ENCODE results near the gene SEC61A1.

Gene SEC61A1

DNA sequence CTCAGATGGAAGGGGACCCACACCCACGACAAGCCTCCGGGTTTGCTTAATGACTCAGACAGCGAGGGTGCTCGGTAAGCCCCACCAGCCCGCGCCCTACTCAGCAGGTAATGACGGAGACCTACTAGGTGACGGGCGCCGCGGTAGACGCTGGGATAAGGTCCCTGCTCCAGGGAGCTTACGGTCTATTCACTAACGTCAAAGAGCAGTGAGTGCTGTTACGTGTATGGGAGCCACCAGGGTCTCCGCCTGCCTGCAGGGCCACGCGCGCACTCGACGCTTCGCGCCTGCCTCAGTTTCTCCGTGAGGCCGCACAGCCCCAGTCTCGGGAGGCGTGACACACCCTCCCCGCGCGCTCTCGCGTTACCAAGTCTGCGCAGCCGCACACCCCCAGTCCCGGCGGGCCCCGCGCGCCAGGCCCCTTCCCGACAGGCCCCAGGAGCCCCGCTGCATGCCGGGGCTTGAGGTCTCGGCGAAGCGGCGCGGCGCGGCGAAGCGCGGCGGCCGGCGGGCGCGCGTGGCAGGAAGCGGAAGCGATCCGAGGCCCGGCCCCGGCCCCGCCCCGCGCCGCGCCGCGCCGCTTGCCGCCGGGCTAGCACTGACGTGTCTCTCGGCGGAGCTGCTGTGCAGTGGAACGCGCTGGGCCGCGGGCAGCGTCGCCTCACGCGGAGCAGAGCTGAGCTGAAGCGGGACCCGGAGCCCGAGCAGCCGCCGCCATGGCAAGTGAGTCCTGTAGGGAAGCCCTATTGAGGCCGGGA, at the start of gene SEC61A1:
Gene SEC61A1, plus strand, starts transcription at position 601 of the 758 bp plus-strand sequence. Its CDS starts 116 bp downstream, at position 717.
- peak; percentile 97 for DNase-seq

DNA sequence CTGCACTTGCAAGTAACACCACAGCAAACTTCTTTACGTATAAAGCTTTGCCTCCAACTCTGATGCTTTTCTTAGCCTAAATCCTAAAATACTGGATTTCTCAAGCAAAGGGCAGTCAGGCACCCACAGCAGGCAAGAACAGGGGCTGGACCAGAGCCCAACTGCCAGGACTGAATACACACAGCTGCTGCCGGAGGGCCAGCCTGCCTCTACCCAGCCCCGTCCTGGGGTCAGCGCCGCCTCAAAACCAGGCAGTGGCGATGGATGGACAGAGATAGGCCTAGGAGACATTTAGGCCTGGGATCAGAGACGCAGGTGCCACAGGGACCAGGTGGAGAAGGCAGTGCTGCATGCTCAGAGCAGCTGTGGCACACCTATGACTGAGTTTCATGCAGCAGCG, 47.6 kb upstream of the SEC61A1 start:
- DNase-seq = no peak

DNA sequence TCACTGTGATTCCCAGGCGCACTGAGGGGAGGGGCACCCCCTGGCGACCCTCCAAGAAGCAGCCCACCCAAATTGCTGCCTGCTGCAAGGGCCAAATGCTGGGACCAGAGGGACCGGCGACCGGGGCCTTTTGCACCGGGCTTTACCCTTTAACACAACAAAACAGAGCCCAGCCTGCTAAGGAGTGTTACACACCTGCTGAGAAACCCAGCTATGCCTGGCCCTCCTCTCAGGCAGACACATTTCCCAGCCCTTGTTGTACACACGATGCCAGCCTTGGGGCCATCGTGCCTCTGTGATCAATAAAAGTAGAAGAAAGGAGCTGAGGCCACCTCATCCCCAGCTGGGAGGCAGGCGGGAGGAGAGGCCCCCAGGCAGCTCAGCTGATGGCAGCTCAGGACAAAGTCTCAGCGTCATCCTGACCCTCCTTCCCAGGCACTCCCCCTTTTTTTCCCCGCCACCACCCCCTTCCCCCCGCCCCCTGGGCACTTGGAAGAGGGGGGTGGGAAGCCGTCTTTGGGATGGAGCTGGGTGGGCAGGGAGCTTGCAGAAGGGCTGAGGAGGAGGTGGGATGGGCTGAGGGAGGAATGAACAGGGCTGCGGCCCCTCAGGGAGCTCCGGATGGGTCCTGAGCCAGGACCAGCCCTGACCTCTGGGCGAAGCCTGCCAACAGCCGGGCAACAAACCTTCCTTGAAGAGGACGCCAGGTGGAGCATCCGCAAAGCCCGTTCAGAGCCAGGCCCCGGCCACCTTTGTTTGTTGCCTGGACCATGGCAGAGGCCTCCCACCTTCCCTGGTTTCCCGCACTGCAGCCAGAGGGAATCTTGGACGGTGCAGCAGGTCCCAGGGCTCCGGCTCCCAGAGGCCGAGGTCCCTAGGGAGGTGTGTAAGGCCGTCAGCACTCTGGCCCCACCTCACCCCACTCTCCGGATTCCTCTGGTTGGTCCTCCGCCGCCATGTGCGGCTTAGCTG, 45.9 kb upstream of the SEC61A1 start:
- no peak for DNase-seq

DNA sequence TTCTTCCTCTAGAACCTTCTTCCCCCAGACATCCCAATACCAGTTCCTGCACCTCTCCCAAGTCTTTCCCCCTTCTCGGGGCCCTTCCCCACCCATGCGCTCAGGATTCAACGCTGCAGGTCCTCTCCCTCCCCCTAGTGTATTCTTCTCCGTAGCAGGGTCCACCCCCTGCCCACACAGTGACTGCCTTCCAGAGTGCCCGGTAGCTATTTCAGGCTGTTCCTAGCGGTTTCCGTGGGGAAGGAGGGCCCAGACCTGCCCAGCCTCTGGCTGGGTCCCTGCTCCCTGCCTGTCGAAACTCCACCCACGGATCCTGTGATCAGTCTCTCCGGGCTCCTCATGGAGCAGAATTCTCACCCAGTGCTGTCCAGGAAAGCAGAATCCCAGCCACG, 45.2 kb upstream of the SEC61A1 start:
- no peak for DNase-seq

DNA sequence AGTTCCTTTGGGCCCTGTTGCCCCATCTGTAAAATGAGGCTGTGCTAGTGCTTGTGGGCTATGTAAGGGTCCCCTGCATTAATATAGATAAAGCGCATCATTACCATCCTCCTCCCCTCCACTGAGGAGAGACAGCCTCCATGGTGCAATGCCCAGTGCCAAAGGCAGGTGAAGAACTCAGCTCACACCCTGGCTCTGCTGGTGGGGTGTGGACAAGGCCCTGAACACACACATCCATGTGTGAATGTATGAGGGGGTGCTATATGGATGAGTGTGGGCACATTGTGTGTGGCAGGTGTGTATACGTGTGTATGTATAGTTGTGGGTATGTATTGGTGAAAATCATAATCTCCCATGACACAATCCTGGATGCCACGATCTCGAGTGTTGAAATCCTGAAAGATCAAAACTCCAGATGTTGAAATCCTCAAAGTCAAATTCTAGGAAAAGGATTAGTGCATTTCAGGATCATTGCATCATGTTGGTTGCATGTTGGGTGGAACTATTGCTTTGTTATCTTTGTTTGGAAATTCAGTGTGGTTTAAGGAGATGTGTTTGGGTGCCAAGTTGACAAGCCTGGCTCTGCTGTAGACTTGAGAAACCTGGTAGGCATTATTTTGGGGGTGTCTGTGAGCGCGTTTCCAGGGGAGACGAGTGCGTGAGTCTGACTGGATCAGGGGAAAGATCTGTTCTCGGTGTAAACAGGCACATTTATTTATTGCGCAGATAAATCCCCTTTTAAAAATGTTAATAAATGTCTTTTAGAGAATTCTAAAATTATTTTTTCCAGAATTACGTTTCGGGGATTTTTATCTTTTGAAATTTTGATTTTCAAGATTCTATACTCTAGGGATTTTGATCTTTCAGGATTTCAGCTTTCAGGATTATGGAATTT, 42.0 kb upstream of the SEC61A1 start:
- DNase-seq = no peak

GRCh38 chr3:128011140-128011539, 41.1 kb upstream of the SEC61A1 start:
- DNase-seq = peak; percentile 30

DNA sequence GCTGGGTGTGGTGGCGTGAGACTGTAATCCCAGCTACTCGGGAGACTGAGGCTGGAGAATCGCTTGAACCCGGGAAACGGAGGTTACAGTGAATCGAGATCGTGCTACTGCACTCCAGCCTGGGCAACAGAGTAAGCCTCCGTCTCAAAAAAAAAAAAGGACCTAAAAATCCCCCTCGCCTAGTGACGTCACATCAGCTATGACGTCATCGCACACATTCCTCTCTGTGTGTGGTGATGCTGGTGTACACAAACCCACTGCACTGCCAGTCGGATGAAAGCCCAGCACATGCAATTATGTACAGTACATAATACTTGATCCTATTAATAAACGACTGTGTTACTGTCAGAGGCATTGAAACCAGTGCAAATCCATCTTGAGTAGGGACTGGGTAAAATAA, 40.2 kb upstream of the SEC61A1 start:
- DNase-seq = no peak

DNA sequence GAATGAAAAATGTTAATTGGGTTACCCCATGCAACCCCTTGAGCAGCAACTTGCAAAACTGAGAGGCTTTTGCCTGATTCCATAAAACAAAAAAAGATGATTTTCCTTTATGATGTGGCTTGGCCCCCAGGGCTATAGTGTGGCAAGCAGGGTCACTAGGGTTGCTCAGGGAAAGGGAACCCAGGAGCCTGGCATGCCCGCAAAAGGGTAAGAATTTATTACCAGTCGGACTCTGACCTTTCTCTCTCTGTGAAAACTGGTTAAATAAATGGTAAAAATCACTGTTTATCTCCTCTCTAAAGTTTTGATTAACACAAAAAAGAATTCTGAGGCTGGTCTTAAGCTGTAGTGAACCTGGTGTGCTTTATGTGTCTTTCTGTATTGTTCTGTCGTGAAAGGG, 37.7 kb upstream of the SEC61A1 start:
- DNase-seq = no peak

GRCh38 chr3:128016502-128016901, 35.7 kb upstream of the SEC61A1 start:
- DNase-seq = no peak

DNA sequence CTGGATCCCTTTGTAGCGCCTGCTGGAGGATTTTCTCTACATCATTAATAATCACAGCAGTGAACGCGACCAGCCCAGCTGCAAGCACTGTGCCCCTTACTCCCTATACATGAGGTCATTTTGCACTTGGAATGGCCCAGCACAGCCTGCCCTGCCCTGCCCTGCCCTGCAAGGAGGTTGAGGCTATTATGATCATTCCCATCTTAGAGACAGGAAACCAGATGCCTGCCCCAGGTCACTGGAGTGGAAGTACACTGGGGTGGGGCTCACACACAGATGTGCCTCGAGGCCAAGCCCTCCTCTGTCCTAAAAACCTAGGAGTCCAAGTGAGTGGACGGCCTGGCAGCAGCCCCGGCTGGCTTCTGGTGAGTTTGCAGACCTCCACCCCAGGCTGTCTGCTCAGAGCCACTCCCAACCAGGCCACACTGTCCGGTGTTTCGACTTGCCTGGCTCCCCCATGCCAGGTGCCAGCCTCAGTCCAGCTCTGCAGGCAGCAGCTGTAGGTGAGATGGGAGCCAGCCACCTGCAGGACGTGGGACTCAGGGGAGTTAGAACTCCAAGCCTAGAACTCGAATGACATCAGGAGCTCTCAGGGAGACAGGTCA, 30.4 kb upstream of the SEC61A1 start:
- no peak for DNase-seq

DNA sequence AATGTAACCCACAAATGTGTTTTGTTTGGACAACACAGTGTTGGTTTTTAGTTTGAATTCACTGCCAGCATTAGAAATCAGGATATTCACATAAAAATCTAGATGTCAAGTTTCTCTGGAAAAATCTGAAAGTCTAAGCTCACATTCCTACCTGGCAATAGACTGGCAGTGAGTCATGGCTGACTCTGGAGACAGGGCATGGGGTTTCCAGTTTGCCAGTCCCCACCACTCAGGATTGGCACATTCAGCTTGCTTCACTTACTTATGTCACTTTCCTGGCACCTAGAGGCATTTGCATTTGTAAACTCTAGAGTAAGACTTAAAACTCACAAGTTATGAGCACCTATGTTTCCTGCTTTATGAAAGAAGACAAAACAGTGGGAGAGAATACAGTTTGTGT, 19.1 kb upstream of the SEC61A1 start:
- no peak for DNase-seq

DNA sequence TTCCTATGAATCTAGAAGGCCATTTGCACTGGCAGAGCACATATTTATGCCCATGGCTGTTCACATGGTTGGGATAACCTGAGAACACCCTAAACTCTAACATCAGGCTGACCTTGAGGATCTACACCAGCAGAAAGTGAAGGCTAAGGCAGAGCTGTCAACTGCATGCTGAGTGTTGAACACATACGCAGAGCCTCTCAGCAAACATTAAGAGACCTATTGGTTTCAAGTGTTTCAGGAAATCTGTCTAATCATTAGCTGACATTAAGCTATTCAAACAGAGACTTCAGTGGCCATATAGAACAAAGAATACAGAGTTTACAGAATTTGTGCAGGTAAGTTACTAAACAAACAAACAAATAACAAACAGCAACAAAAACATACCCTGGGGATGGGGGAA, 16.1 kb upstream of the SEC61A1 start:
- no peak for DNase-seq

GRCh38 chr3:128040041-128040440, 12.2 kb upstream of the SEC61A1 start:
- no peak for DNase-seq

- no peak for DNase-seq
These were observed 11.6 kb upstream of the SEC61A1 start for GRCh38 chr3:128040660-128041059.

GRCh38 chr3:128041344-128041743, 10.9 kb upstream of the SEC61A1 start:
- DNase-seq = no peak

- no peak for DNase-seq
These were observed 1.6 kb upstream of the SEC61A1 start for GRCh38 chr3:128050597-128050996.

GRCh38 chr3:128051459-128051836, 789 bp upstream of the SEC61A1 start:
- DNase-seq = no peak

DNA sequence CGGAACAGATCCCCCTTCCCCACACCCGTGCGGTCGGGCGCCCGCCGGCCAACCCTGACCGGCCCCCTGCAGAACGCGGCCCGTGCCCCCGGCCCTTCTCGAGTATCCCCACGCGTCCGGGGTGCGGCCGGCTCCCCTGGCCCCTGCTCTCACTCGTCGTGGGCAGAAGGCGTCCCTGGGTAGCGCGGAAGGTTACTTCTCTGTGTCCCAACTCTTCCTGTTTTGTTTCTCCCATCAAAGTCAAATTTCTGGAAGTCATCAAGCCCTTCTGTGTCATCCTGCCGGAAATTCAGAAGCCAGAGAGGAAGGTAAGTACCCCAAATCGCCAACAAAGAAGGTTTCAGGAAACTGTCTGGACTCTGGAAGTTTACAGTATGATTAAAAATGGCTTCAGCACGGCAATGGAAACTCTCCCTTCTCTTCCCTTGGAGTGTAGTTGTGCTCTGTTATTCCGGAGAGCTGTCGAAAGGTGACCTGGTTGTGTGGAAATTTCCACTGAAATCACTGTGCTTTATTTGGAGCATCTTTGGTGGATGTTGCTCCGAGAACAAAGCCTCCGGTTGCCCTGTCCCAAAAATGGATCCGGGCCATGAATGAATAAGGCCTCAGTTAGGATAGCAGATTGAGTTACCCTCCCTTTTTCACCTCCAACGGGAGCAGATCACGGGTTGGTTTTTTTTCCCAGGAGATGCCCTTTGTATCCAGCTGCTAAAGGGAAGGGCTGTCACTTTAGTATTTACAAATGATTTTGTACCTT, 536 bp downstream of the SEC61A1 start:
- DNase-seq = no peak

GRCh38 chr3:128053614-128054013, 1.4 kb downstream of the SEC61A1 start:
- no peak for DNase-seq

DNA sequence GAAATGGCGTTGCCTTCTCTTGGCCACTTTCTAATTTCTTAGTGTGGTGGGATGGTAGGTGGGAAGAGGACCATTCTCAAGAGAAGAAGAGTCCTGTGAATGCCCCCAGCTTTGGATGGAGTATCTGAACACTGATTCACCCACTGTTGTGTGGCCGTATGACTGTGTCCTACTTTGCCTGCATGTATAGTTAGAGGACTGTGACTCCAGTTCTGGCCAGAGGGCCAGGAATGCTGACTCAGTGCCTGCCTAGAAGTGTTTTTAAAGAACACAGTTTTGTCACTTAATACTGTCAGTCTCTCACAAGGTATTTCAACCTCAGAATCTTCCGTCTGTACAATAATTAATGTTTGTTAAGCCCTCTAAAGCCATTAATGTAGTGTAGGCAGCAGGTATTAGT, 2.1 kb downstream of the SEC61A1 start:
- no peak for DNase-seq

DNA sequence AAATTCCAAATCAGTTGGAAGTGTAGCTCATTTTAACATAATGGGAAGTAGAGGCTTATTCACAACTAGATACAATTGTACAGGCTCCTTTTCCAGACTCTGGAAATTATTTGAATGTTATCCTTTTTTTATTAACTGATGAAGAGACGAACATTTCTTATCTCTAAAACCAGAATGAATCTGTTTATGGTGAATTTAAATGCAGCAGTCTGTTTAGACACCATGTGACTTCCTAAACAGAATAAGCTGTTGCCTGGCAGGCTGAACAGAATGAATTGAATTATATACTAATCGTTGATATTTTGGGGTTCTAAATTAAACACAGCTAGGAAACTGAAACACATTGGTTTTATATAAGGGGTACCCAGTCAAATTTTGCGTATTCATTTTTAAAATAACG, 4.0 kb downstream of the SEC61A1 start:
- no peak for DNase-seq

Data from stimulated activated CD4-positive, alpha-beta T cell treated with anti-CD3 and anti-CD28 coated beads, Interleukin-15, amount 100 ng/mL, for 24 hours (primary cell).